IPS DF 6.9 (cell line): ENCODE data around the gene CPNE7.

ENCODE experiments used
- DNase-seq: peaks from one replicate; pipeline ENCODE4 v3.0.0-alpha.2; 2013; ENCODE audit warnings: low read depth, low spot score
- H3K27ac ChIP-seq: one replicate; pipeline ENCODE4 v1.5.1; 2013; ENCODE audit warnings: low read length, control low read depth
- H3K27me3 ChIP-seq: 2 replicates; pipeline ENCODE4 v1.6.1; 2013; ENCODE audit warnings: mild to moderate bottlenecking, low read length; ENCODE audit not compliant: control insufficient read depth, insufficient read depth
- H3K36me3 ChIP-seq: 2 replicates; pipeline ENCODE4 v1.6.1; 2013; ENCODE audit warnings: low read length; ENCODE audit not compliant: control insufficient read depth, insufficient read depth
- H3K4me1 ChIP-seq: 2 replicates; pipeline ENCODE4 v1.6.1; 2013; ENCODE audit warnings: low read length; ENCODE audit not compliant: control insufficient read depth, insufficient read depth
- H3K4me3 ChIP-seq: 2 replicates; pipeline ENCODE4 v1.5.1; 2013; ENCODE audit warnings: mild to moderate bottlenecking, low read length
- H3K9me3 ChIP-seq: 2 replicates; pipeline ENCODE4 v1.6.1; 2013; ENCODE audit warnings: low read length, inconsistent platforms; ENCODE audit not compliant: control insufficient read depth, insufficient read depth
- WGBS: extraction: QIAGEN DNeasy Blood & Tissue Kit; methylation state at CpG from one replicate; pipeline ENCODE4 v1.1.7; 2013; ENCODE audit warnings: mixed read lengths, missing lambda C conversion rate; ENCODE audit not compliant: insufficient read length, insufficient coverage; 5-methylcytosine and 5-hydroxymethylcytosine counted together

CPNE7 gene

DNA sequence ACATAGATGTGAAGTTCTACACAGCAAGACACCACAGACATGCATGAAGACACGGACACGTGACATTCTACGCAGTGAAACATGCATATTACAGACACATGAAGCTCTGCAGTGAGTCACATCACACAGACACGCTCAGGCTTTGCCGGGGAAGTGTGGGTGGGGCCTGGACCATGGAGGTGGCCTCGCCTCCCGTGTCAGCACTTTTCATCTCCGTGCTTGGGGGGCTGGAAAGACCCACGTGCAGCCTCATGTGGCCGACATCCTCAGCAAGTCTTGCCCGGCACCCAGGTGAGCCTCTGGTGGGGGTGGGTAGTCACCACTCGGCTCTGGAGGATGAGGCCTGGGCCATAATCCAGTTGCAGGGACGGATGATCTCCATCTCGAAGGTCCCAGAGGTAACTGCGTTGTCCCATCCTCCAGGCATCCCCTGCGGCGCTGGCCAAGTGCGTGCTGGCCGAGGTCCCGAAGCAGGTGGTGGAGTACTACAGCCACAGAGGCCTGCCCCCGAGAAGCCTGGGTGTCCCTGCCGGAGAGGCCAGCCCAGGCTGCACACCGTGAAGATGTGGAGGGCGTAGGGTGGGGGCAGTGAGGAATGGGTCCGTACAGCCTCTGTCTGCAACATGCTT, 20.6 kb downstream of the CPNE7 start:
- no peak for DNase-seq
- peaks cover 4% of the 10 kb centered on the region; the same call in 1 of the 2 replicates for H3K36me3 ChIP-seq
- peaks cover 3% of the 10 kb centered on the region for H3K4me1 ChIP-seq
- no peak overlapping the region; the same call in 1 of the 2 replicates for H3K4me3 ChIP-seq
- no peak overlapping the region for H3K27ac ChIP-seq
- H3K27me3 ChIP-seq = no peaks in the 10 kb centered on the region
- WGBS = no CpG with 5 or more reads among the region's 25 CpGs
- H3K9me3 ChIP-seq = no peaks in the 10 kb centered on the region

DNA sequence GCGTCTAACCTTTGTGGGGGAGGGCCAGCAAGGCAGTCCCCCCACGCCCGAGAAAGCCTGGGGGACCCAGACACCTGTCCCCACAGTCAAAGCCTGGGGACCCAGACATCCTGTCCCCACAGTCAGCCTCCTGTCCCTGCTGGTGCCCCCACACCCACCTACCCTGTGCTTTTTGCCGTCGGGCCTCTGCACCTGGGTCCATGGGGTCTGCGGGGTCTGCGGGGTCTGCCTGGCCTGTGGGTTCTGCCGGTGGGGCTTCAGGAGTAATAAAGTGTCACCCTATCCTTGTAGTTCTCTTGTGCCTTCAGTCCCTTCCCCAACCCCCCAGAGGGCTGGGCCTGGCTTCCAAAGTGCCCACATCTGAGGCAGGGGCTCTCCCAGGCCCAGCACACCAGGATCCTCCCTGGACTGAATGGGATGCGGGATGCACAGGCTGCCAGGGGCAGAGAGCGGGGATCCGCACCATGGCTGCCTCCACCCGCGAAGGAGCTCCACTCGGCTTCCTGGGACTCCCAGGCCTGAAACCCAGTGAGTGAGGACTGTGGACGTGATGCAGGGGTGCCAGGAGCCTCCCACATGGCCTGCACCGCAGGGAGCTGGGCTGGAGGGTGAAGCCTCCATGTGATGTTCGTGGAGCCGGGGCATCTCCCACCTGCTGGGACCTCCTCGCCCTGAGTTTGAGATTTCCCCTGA, 21.5 kb downstream of the CPNE7 start:
- no peak for DNase-seq
- Histone ChIP-seq H3K4me3 (no peak overlapping the region), H3K9me3 (no peaks in the 10 kb centered on the region), H3K4me1 (peaks cover 5% of the 10 kb centered on the region), H3K27ac (no peak overlapping the region), H3K36me3 (peaks cover 4% of the 10 kb centered on the region; the same call in 1 of the 2 replicates), H3K27me3 (no peaks in the 10 kb centered on the region)
- no CpG with 5 or more reads among the region's 19 CpGs for WGBS

DNA sequence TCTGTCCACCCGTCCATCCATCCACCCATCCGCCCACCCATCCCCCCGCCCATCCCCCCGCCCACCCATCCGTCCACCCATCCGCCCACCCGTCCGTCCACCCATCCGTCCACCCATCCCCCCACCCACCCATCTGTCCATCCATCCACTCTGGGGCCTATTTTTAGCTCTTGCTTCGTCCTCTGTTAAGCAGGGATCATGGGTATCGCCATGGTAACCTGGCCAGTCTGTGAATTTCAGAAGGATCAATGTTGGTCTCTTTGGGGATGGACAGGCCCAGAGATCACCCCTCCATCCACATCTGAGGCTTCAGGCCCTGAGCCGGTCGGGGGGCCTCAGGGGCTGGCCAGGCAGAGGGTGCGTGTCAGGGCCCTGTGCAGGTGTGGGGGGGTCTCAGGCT, 22.6 kb downstream of the CPNE7 start:
- WGBS = no CpG with 5 or more reads among the region's 14 CpGs
- Histone ChIP-seq H3K9me3 (no peaks in the 10 kb centered on the region), H3K36me3 (peaks cover 4% of the 10 kb centered on the region; the same call in 1 of the 2 replicates), H3K27me3 (no peaks in the 10 kb centered on the region), H3K27ac (no peak overlapping the region), H3K4me1 (peaks cover 9% of the 10 kb centered on the region), H3K4me3 (no peak overlapping the region)
- no peak for DNase-seq

DNA sequence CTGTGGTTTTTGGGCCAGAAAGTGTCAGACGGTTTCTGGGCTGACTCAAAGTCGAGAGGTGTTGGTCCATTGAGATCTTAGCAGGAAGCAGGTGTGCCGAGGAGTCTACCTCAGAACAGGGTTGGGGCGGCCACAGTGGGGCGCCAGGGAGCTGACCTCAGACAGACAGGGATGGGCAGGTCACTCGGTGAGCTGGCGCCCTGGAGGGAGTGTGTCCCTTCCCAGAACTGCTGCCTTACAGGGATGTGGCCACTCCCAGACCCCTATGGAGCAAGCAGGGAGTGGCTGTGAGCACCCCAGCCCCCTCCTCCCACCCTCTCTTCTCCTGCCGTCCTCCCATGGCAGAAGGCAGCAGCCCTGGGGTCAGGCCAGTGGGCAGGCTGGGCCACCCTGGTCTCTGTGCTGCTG, 23.9 kb downstream of the CPNE7 start:
- no CpG with 5 or more reads among the region's 8 CpGs for WGBS
- H3K27ac ChIP-seq = no peak overlapping the region

DNA sequence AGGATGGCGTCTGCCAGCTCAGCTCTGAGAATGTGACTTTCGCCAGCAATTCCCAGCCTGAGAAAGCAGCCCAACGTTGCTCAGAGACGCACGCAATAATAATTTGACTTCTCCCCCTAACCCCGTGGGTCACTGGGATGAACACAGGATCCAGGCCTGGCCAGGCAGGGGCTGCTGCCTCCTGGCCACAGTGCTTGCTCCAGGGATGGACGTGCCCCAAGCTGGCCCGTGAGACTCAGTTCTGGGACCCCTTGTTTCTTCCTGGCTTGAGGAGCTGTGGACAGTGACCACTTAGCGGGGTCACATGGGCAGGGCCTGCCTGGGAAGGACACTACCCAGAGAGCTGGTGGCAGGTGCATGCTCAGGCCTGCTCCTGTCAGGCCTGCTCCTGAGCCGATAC, 24.3 kb downstream of the CPNE7 start:
- H3K4me3 ChIP-seq = no peak overlapping the region
- peaks cover 9% of the 10 kb centered on the region for H3K4me1 ChIP-seq
- no peaks in the 10 kb centered on the region for H3K9me3 ChIP-seq
- H3K36me3 ChIP-seq = peaks cover 4% of the 10 kb centered on the region; the same call in 1 of the 2 replicates
- H3K27ac ChIP-seq = no peak overlapping the region
- DNase-seq = no peak
- H3K27me3 ChIP-seq = no peaks in the 10 kb centered on the region
- WGBS = no CpG with 5 or more reads among the region's 10 CpGs

More for the DNA sequence above, 23.9 kb downstream of the CPNE7 start:
- no peaks in the 10 kb centered on the region for H3K9me3 ChIP-seq
- H3K27me3 ChIP-seq = no peaks in the 10 kb centered on the region
- no peak for DNase-seq
- no peak overlapping the region for H3K4me3 ChIP-seq
- peaks cover 9% of the 10 kb centered on the region for H3K4me1 ChIP-seq
- peaks cover 4% of the 10 kb centered on the region; the same call in 1 of the 2 replicates for H3K36me3 ChIP-seq

DNA sequence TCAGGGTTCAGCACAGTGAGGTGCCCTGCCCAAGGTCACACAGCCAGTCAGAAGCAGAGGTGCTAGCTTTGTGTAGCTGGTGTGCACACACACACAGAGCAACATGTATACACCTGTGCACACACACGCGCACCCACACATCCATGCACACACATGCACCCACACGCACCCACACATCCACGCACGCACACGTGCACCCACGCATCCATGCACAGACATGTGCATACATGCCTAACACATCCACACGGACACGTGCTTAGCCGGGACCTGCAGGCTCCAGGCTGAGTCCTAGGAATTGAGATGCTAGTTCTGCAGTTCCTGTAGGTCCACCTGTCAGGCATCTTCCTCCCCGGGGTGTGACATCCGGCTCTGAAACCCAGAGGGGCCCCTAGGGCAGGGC, 24.9 kb downstream of the CPNE7 start:
- no CpG with 5 or more reads among the region's 12 CpGs for WGBS
- Histone ChIP-seq H3K4me1 (peaks cover 9% of the 10 kb centered on the region), H3K4me3 (no peak overlapping the region), H3K9me3 (no peaks in the 10 kb centered on the region), H3K27ac (no peak overlapping the region), H3K36me3 (peaks cover 4% of the 10 kb centered on the region; the same call in 1 of the 2 replicates), H3K27me3 (no peaks in the 10 kb centered on the region)
- no peak for DNase-seq

DNA sequence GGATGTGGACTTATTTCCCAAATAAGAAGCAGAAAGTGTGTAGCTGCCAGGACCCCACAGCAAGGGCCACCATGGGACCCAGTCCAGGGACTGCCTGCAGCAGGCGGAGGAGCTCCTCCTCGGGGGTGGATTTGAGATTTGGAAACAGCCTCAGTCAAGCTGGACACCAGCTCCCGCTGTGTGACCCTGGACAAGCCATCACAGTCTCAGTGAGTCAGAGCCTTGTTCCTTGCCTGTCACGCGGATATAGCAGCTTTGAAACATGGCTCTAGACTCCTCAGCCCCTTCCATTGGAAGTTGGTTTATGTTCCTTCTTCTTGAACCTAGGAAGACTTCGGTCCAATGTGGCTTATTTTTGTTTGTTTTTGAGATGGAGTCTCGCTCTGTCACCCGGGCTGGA, 25.4 kb downstream of the CPNE7 start:
- Histone ChIP-seq H3K36me3 (peaks cover 1% of the 10 kb centered on the region; the same call in 1 of the 2 replicates), H3K4me3 (no peak overlapping the region), H3K27me3 (no peaks in the 10 kb centered on the region), H3K27ac (no peak overlapping the region), H3K4me1 (peaks cover 9% of the 10 kb centered on the region), H3K9me3 (no peaks in the 10 kb centered on the region)
- no peak for DNase-seq
- WGBS = no CpG with 5 or more reads among the region's 8 CpGs

DNA sequence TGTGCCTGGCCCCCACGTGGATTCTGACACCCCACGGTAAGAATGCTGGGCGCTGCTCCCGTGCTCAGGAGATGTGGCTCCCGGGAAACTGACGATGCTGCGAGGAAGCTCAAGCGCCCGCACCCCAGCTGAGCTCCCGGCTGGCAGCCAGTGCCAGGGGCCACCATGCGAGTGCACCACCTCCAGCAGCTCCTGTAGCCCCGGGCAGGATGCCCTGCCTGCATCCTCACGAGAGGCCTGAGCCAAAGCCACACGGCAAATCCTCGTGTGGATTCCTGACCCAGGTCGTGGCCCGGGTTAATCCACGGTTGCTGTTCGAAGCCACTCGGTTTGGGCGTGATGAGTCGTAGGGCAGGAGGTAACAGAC, 26.3 kb downstream of the CPNE7 start:
- Histone ChIP-seq H3K36me3 (no peaks in the 10 kb centered on the region), H3K4me3 (no peak overlapping the region), H3K4me1 (peaks cover 9% of the 10 kb centered on the region), H3K27me3 (no peaks in the 10 kb centered on the region), H3K27ac (no peak overlapping the region), H3K9me3 (no peaks in the 10 kb centered on the region)
- no peak for DNase-seq
- no CpG with 5 or more reads among the region's 22 CpGs for WGBS

DNA sequence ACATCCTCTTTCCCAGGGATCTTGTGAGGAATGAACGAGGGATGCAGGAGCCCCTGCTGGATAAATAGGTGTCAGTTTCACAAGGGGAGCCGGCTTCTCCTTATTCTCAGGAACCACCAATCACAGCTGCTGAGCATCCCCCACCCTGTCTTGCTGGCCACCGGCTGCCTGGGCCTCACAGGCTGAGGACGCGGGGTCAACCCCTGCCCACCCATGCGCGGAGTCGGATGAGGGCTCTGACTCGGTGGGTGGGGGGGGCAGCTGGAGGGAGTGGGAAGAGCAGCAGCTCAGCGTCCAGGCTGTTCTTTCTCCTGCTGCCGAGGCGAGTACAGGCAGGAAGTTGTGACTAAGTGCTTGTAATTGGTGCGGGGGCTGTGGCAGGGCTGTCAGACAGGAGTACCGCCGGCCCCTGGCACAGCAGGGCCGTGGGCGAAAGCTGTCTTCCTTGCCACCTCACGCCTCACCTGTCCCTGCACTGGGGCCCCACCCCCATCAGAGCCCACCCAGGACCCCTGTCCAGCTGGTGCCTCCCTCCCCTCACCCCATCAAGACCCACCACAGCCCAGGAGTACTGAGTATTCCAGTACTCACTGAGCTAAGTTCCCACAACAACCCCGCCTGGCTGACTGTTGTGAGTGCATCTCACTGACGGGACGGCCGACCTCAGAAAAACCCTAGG, 26.9 kb downstream of the CPNE7 start:
- WGBS = no CpG with 5 or more reads among the region's 22 CpGs
- H3K36me3 ChIP-seq = no peaks in the 10 kb centered on the region
- no peak overlapping the region for H3K4me3 ChIP-seq
- peaks cover 9% of the 10 kb centered on the region for H3K4me1 ChIP-seq
- H3K27me3 ChIP-seq = no peaks in the 10 kb centered on the region
- H3K9me3 ChIP-seq = no peaks in the 10 kb centered on the region
- DNase-seq = no peak
- H3K27ac ChIP-seq = no peak overlapping the region

DNA sequence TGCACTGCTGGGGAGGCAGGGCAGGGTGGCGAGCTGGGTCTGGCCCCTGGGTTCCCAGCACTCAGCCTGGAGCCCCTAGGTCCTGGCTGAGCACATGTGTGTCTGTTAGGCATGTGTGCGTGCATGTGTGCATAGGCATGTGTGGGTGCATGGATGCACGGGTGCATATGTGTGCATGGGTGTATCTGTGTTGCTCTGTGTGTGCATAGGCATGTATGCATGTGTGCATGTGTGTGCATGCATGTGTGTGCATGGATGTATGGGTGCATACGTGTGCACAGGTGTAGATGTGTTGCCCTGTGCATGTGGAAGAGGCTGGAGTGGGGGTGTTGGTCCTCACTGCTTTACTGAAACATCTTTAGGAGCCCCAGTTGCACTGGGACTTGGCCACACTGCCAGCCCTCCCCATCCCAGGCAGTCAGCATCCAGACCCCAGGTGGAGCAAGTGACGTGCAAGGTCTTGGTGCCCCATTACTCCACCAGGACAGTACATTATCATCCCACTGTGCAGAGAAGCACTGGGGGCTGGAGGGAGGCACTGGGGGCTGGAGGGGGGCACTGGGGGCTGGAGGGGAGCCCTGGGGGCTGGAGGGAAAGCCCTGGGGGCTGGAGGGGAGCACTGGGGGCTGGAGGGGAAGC, 27.5 kb downstream of the CPNE7 start:
- peaks cover 9% of the 10 kb centered on the region for H3K4me1 ChIP-seq

More for the DNA sequence above, 27.5 kb downstream of the CPNE7 start:
- H3K4me3 ChIP-seq = no peak overlapping the region
- WGBS = no CpG with 5 or more reads among the region's 5 CpGs
- H3K9me3 ChIP-seq = no peaks in the 10 kb centered on the region
- H3K27me3 ChIP-seq = no peaks in the 10 kb centered on the region
- no peaks in the 10 kb centered on the region for H3K36me3 ChIP-seq
- DNase-seq = no peak
- H3K27ac ChIP-seq = no peak overlapping the region
